Fibroblast of lung (primary cell): ENCODE results near the gene IL34. TPM values are rescaled to one million over a fixed set of nuclear protein-coding genes. Genes with fewer than 3 reads are reported as not detected.

ENCODE experiments used
- DNase-seq, 2 donors: peaks; one replicate each; pipeline versions ENCODE4 v3.0.0 to v3.0.0-alpha.2; 2010; ENCODE audit warnings: low read depth in 2 of 2
- H2AFZ ChIP-seq: 2 replicates; pipeline ENCODE4 v1.5.1; 2012; ENCODE audit warnings: low read length, control low read depth, inconsistent platforms
- H3K27ac ChIP-seq: 2 replicates; pipeline ENCODE4 v1.5.1; 2011; ENCODE audit warnings: low read length, control low read depth; ENCODE audit not compliant: insufficient read depth
- H3K27me3 ChIP-seq: 2 replicates; pipeline ENCODE4 v1.5.1; 2011; ENCODE audit warnings: mild to moderate bottlenecking, low read length; ENCODE audit not compliant: control insufficient read depth, insufficient read depth
- H3K36me3 ChIP-seq: 2 replicates; pipeline ENCODE4 v1.5.1; 2011; ENCODE audit warnings: low read length; ENCODE audit not compliant: control insufficient read depth, insufficient read depth
- H3K4me1 ChIP-seq: 2 replicates; pipeline ENCODE4 v1.5.1; 2011; ENCODE audit warnings: low read length; ENCODE audit not compliant: control insufficient read depth, insufficient read depth; ENCODE audit errors: extremely low read depth
- H3K4me2 ChIP-seq: 2 replicates; pipeline ENCODE4 v1.5.1; 2011; ENCODE audit warnings: low read length, control low read depth; ENCODE audit not compliant: insufficient read depth; ENCODE audit errors: extremely low read depth
- H3K4me3 ChIP-seq, 4 experiments: fragments of 200-600 bp in 1 of 4; sonication (generic) in 1 of 4; replicated peaks in 1 of 4; 2 replicates each; pipeline ENCODE4 v1.5.1; 2011 to 2016; ENCODE audit warnings: low read length in 4 of 4, low read depth in 3 of 4, mild to moderate bottlenecking in 3 of 4, control low read depth in 2 of 4, inconsistent platforms in 1 of 4, mixed read lengths in 1 of 4; ENCODE audit not compliant: insufficient read depth in 1 of 4; ENCODE audit errors: control extremely low read depth in 1 of 4
- H3K79me2 ChIP-seq: 2 replicates; pipeline ENCODE4 v1.5.1; 2012; ENCODE audit warnings: mild to moderate bottlenecking, low read length, inconsistent platforms; ENCODE audit not compliant: control insufficient read depth, insufficient read depth
- H3K9ac ChIP-seq: 2 replicates; pipeline ENCODE4 v1.5.1; 2011; ENCODE audit warnings: mild to moderate bottlenecking, low read length, control low read depth; ENCODE audit not compliant: insufficient read depth
- H3K9me3 ChIP-seq: 2 replicates; pipeline ENCODE4 v1.5.1; 2012; ENCODE audit warnings: low read depth, low read length; ENCODE audit not compliant: control insufficient read depth, insufficient read depth
- H4K20me1 ChIP-seq: 2 replicates; pipeline ENCODE4 v1.5.1; 2011; ENCODE audit warnings: low read length; ENCODE audit not compliant: control insufficient read depth, insufficient read depth; ENCODE audit errors: extremely low read depth
- EZH2 ChIP-seq: IDR thresholded peaks from 2 replicates; pipeline ENCODE4 v1.5.1; 2012; ENCODE audit warnings: low read length, control low read depth, mild to moderate bottlenecking; ENCODE audit errors: missing control alignments
- polyA plus RNA-seq, 2 donors: library from polyadenylated mRNA; depleted of rRNA in 1 of 2; stranded (reverse) in 1 of 2; unstranded in 1 of 2; fragments of >200 nt; gene quantifications; 2 replicates each; pipeline ENCODE4 v1.2.1, GENCODE V29; 2011 to 2012; ENCODE audit warnings: missing spikeins in 1 of 2
- total RNA-seq: library from RNA; depleted of rRNA; stranded (reverse); fragments of >200 nt; gene quantifications from 2 replicates; pipeline ENCODE4 v1.2.1, GENCODE V29; 2014
- TF ChIP-seq, protein P1 (sequence below), 2 donors: IDR thresholded peaks in 1 of 2; conservative IDR thresholded peaks in 1 of 2; 1 replicate in 1 of 2; 2 replicates in 1 of 2; pipeline ENCODE4 v1.5.1; 2011 to 2012; ENCODE audit warnings: low read length in 2 of 2, control low read depth in 1 of 2, inconsistent platforms in 1 of 2, low read depth in 1 of 2, mild to moderate bottlenecking in 1 of 2

IL34 gene
- total and polyA plus RNA-seq, 2 donors (not counting 1 experiment from before 2014, with no cell fraction given), result 0.45 to 5.4 TPM

DNA sequence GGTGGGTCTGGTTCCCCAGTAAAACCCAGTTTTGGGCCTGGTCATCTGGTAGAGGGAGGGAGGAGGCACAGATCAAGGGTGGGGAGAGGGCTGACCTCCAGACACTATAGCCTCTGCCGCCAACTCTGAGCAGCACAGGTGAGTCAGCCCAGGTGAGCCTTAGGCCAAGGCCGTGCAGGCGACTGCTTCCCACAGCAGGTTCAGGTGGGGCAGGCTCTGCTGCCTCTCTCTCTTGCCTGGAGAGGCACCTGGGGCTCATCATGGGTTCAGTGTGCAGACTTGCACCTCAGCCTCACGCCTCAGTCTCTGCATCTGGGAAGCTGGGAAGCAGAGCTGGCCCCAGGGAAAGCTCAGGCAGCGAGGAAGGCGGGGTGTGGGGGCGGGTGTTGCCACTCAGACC, 37.8 kb upstream of the IL34 start:
- H3K79me2 ChIP-seq, result no peaks in the 10 kb centered on the region
- no peaks in the 10 kb centered on the region for H3K27me3 ChIP-seq
- H3K4me2 ChIP-seq, result no peak overlapping the region
- no peak overlapping the region for H2AFZ ChIP-seq
- H3K9me3 ChIP-seq, result no peaks in the 10 kb centered on the region
- no peaks in the 10 kb centered on the region for H4K20me1 ChIP-seq
- no peaks in the 10 kb centered on the region for H3K4me1 ChIP-seq
- DNase-seq, result no peak
- TF ChIP-seq EZH2, result no peak
- TF ChIP-seq, protein P1, sequence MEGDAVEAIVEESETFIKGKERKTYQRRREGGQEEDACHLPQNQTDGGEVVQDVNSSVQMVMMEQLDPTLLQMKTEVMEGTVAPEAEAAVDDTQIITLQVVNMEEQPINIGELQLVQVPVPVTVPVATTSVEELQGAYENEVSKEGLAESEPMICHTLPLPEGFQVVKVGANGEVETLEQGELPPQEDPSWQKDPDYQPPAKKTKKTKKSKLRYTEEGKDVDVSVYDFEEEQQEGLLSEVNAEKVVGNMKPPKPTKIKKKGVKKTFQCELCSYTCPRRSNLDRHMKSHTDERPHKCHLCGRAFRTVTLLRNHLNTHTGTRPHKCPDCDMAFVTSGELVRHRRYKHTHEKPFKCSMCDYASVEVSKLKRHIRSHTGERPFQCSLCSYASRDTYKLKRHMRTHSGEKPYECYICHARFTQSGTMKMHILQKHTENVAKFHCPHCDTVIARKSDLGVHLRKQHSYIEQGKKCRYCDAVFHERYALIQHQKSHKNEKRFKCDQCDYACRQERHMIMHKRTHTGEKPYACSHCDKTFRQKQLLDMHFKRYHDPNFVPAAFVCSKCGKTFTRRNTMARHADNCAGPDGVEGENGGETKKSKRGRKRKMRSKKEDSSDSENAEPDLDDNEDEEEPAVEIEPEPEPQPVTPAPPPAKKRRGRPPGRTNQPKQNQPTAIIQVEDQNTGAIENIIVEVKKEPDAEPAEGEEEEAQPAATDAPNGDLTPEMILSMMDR (conservative IDR thresholded peaks at IDR 0.05 in 1 of 2, IDR thresholded peaks at IDR 0.05 in 1 of 2; ENCODE audit: low read depth in 1 of 2, low read length in 2 of 2), result no peak
- H3K36me3 ChIP-seq, result no peaks in the 10 kb centered on the region
- no peak overlapping the region for H3K9ac ChIP-seq
- no peak overlapping the region for H3K27ac ChIP-seq
- H3K4me3 ChIP-seq, result no peak overlapping the region

DNA sequence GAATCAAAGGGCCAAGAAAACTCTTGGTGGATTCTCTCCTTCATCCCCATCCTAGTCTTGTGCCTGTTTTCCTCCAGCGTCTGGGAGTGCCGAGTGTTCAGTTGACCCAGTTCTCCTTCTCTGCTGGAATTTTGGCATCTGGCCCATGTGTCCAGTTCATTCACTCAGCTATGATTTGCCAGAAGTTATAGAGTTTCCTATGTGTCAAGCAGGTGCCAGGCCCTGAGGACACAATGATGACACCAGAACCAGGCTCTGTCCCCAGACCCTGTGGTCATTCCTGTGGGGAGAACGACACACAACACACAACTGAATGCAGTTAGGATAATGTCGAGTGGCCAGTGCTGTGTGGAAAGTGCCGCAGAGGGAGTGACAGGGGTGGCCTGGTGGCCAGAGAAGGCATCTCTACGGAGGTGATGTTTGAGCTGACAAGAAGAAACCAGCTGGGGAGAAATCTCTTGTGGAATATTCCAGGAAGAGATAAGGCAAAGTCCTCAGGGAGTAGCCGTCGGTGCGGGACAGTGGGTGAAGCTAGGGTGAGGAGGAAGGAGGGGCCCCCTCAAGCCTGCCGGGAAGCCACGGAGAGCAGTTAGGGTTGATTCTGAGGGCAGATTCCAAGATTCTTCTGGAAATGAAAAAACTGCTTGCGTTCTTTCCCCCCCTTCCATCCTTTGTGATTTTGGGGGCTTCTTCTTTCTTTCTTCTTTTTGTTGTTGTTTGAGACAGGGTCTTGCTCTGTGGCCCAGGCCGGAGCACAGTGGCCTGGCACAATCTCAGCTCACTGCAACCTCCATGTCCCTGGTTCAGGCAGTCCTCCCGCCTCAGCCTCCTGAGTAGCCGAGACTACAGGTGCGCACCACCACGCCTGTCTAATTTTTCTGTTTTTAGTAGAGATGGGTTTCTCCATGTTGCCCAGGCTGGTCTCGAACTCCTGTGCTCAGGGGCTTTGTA, 35.8 kb upstream of the IL34 start:
- H3K4me1 ChIP-seq, result no peaks in the 10 kb centered on the region
- no peak overlapping the region for H2AFZ ChIP-seq
- H3K4me3 ChIP-seq, result no peak overlapping the region
- no peaks in the 10 kb centered on the region for H3K36me3 ChIP-seq
- TF ChIP-seq, protein P1 (conservative IDR thresholded peaks at IDR 0.05 in 1 of 2, IDR thresholded peaks at IDR 0.05 in 1 of 2; ENCODE audit: low read depth in 1 of 2, low read length in 2 of 2), result no peak
- TF ChIP-seq EZH2, result no peak
- DNase-seq, result no peak
- no peak overlapping the region for H3K4me2 ChIP-seq
- H3K9ac ChIP-seq, result no peak overlapping the region
- H3K27me3 ChIP-seq, result no peaks in the 10 kb centered on the region
- no peaks in the 10 kb centered on the region for H3K79me2 ChIP-seq
- H3K9me3 ChIP-seq, result no peaks in the 10 kb centered on the region
- no peak overlapping the region for H3K27ac ChIP-seq
- no peaks in the 10 kb centered on the region for H4K20me1 ChIP-seq

DNA sequence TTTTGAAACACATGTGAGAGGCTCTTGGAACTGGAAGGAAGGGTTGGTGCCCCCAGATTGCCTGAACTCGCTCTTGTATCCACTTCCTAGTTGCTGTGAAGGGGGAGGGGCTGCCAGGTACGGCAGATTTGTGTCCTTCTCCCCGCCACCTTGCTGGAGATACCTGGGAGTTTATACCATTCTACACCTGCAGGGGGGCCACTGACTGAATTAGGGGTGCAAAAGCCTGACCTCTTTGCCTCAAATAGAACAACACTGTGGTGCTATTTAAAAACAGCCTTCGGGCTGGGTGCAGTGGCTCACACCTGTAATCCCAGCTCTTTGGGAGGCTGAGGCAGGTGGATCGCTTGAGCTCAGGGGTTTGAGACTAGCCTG, 35.1 kb upstream of the IL34 start:
- H3K4me2 ChIP-seq, result no peak overlapping the region
- H3K27me3 ChIP-seq, result no peaks in the 10 kb centered on the region
- no peaks in the 10 kb centered on the region for H3K36me3 ChIP-seq
- H4K20me1 ChIP-seq, result no peaks in the 10 kb centered on the region
- TF ChIP-seq, protein P1 (conservative IDR thresholded peaks at IDR 0.05 in 1 of 2, IDR thresholded peaks at IDR 0.05 in 1 of 2; ENCODE audit: low read depth in 1 of 2, low read length in 2 of 2), result no peak
- TF ChIP-seq EZH2, result no peak
- no peak overlapping the region for H2AFZ ChIP-seq
- H3K9ac ChIP-seq, result no peak overlapping the region
- no peaks in the 10 kb centered on the region for H3K79me2 ChIP-seq
- H3K9me3 ChIP-seq, result no peaks in the 10 kb centered on the region
- no peak overlapping the region for H3K27ac ChIP-seq
- no peak for DNase-seq
- H3K4me1 ChIP-seq, result no peaks in the 10 kb centered on the region
- H3K4me3 ChIP-seq, result no peak overlapping the region
